HG02798 (cell line): Measurements from ENCODE around the gene RUSF1.
A peak's percentile ranks its signal among the peaks of the same experiment; 100 is the strongest.
"Not testable (repeated sequence)": the region's sequence is repeated elsewhere in the genome, so short reads cannot be mapped to it uniquely, and the experiment has no call there.

Experiments
- ATAC-seq: cut with Tn5 transposase; IDR thresholded peaks from one replicate; pipeline ENCODE4 v1.9.1; 2021; ENCODE audit warnings: mild to moderate bottlenecking; ENCODE audit not compliant: unreplicated experiment, poor library complexity

RUSF1 gene

GRCh38 chr16:31507929-31508705 is at the start of gene RUSF1:
RUSF1 (minus strand) TSS chr16:31508391; CDS start chr16:31508373, 18 bp downstream.
- peak; percentile 95 for ATAC-seq

DNA sequence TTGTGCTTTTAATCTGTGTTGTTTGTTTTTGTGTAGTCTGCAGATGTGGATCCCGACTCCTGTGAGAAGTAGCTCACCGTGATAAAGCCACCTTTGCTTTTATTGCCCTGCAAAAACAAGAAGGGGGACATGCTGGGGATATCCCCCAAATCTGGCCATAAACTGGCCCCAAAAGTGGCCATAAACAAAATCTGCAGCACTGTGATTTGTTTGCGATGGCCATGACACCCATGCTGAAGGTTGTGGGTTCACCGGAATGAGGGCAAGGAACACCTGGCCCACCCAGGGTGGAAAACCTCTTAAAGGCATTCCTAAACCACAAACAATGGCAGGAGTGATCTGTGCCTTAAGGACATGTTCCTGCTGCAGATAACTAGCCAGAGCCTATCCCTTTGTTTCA is 34.6 kb upstream of the RUSF1 start:
- no peak for ATAC-seq

DNA sequence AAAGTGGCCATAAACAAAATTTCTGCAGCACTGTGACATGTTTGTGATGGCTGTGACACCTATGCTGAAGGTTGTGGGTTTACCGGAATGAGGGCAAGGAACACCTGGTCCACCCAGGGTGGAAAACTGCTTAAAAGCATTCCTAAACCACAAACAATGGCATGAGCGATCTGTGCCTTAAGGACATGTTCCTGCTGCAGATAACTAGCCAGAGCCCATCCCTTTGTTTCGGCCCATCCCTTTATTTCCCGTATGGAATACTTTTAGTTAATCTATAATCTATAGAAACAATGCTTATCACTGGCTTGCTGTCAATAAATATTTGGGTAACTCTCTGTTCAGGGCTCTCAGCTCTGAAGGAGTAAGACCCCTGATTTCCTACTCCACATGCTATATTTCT is 31.6 kb upstream of the RUSF1 start:
- ATAC-seq: not testable (repeated sequence)

DNA sequence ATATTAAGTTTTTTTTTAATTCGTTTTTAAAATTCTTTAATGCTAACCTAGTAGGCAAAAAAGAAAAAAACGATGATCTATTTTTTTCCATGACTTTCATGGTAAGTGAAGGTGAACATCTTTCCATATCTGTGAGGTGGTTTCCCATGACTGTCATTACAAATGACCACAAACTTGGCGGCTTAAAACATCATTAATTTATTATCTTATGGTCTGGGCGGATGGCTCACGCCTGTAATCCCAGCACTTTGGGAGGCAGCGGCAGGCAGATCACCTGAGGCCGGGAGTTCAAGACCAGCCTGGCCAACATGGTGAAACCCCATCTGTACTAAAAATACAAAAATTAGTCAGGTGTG is 30.0 kb upstream of the RUSF1 start:
- ATAC-seq: not testable (repeated sequence)

- no peak for ATAC-seq
These were observed 29.4 kb upstream of the RUSF1 start for GRCh38 chr16:31537362-31538242.

DNA sequence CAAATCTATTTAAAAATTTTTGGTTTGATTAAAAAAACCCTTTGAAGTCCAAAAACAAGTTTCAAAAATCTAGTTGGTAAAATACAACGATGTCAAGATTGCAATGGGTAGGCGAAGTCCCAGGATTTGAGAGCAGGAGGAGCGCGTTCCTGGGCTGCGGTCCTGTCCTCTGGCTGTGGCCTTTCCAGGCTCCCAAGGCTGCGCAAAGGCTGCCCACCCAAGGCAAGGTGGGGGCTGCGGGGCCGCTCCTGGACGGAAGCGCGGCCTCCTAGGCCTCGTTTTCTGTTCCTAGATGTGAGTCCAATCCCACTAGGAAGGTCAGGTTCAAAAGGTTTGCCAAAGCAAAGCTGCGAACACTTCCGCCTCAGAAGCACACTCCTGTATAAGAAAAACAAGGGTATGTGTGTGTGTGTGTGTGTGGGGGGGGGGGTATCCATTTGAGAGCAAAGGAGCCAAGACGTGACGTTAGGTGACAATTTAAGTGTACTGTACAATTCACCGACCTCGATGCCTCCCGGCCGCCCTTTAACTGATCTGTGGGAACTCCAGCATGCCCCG is 28.7 kb upstream of the RUSF1 start:
- ATAC-seq: no peak

DNA sequence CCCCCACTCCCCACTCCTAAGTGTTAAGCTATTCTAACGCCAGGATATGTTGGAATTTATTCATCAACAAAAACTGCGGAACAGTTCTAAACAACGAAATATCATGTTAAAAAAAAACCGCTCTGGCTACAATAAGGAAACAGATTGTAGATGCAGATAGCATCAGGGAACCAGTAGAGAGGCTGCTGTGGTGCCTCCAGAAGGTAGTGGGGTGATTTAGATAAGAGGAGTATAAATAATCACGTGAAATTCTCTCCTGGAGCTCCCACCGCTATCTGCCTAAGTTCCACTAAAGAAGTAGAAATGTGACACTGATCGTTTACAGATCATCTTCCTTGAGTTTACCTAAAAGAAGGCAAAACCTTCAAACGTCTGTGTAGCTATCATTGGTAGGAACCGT is 27.5 kb upstream of the RUSF1 start:
- ATAC-seq: no peak

DNA sequence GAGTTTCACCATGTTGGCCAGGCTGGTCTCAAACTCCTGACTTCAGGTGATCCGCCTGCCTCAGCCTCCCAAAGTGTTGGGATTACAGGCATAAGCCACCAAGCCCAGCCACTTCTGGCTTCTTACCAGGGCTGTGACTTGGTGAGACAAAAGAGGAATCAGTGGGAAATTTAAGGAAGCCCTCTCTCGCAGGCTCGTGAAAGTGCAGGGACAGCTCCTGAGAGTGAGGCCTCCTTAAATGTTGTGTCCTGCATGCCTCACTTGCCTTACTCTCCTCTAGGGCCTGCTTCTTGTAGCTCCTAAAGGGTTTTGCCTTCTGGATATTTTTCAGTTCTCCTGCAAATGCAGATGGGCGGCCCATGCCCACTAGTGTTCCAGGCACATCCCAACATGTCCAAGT is 24.7 kb upstream of the RUSF1 start:
- no peak for ATAC-seq

- no peak for ATAC-seq
These were observed 23.9 kb upstream of the RUSF1 start for GRCh38 chr16:31532120-31532519.

GRCh38 chr16:31531096-31531495 is 22.9 kb upstream of the RUSF1 start:
- no peak for ATAC-seq

- ATAC-seq: no peak
These were observed 22.2 kb upstream of the RUSF1 start for GRCh38 chr16:31530405-31530804.

DNA sequence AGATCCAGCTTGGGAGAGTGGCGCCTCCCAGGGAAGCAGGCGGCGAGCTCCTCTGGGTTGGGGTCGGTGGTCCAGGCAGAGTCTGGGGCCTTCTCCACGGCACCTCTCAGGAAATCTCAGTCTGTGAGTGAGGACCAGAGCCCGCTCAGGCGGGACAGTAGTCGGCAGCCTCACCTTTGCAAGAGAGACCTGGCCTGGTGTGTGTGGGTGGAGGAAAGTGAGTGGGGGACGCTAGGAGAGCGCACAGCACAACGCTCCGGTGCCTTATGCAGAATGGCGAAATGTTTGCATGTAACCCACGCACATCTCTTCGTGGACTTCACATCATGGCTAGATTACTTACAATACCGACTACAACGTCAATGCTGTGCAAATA is 21.7 kb upstream of the RUSF1 start:
- no peak for ATAC-seq

GRCh38 chr16:31529108-31529936 is 21.1 kb upstream of the RUSF1 start:
- ATAC-seq: no peak

DNA sequence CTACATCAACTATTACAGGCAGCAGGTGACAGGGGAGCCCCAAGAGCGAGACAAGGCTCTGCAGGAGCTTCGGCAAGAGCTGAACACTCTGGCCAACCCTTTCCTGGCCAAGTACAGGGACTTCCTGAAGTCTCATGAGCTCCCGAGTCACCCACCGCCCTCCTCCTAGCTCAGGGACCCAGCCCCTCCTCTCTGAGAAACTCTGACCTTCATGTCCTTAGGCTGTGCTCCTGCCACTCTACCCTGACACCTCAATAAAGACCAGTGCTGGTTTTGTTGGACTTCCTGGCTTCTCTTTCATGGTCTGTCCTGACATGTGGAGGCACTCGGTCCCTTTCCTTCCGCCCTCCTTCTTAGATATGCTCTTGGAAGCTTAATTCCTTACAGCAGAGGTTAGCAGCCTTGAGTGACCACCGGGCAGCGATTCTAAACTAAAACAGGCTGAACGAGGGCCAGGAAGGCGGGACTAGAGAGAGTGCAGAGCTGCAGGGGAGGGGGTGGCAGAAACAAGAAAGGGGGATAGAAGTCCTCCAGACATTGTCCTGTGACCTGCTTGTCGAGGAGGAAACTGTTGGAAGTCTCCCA is 20.4 kb upstream of the RUSF1 start:
- ATAC-seq: no peak

DNA sequence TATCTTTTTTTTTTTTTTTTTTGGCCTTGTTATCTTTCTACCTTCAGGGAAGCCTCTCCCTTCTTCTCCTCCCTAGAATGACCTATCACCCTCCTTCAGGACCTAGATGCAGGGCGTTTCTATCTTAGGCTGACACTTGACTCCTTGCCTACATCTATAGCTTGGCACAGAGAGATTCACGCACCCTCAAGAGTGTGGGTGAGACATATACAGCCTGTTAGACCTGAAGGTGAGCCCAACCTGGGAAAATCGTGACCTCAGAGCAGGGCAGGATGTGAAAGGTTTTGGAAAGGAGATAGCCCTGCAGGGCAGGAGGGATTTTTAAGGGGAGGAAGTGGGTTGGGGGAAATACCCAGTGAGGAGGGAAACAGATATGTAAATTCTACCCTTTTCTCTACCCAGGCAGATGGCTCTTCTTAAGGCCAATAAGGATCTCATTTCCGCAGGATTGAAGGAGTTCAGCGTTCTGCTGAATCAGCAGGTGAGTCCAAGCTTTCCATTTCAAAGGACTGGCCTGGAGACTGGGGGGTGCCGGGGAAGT is 19.6 kb upstream of the RUSF1 start, which contains the start of gene AHSP:
AHSP (plus strand) TSS at position 167 of the 541 bp plus-strand sequence; CDS start at position 407, 240 bp downstream.
- no peak for ATAC-seq

- no peak for ATAC-seq
These were observed 16.9 kb upstream of the RUSF1 start for GRCh38 chr16:31525113-31525512.

DNA sequence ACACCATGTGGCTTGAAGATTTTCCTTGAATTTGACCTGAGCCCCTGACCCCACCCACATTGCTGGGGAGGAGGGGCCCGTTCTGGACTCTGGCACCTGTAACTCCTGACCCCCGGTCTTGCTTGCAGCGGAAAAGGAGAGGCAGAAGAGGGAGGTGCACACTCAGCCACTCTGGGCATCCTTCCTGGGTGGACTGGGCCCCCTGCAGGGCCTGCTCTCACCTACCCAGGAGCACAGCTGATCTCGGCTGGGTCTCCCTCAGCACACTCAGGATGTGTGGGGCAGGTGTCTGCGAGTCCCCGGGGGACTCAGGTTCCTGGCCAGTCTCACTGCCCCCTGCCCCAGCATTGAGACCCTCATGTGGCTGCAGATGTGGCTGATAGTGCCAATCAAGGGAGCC is 15.6 kb upstream of the RUSF1 start:
- ATAC-seq: not testable (repeated sequence)

DNA sequence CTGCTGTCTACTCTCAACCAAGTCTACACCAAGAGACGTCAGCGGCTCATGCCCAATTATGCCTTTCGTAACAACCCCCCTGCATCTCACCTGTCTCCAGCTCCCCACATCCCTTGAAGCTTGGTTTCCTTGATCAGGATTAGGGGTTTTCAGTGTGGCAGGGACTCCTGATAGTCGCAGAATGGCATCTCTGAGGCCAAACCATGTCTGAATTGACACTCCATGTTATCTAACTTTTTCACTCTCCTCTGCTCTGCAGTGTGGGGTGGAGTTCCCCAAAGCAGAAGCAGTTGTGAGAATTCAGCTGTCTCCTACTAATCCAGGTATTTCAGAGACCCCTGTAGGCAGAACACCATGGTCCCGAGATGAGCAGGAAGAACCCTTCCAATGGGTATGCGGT is 13.9 kb upstream of the RUSF1 start:
- ATAC-seq: no peak

DNA sequence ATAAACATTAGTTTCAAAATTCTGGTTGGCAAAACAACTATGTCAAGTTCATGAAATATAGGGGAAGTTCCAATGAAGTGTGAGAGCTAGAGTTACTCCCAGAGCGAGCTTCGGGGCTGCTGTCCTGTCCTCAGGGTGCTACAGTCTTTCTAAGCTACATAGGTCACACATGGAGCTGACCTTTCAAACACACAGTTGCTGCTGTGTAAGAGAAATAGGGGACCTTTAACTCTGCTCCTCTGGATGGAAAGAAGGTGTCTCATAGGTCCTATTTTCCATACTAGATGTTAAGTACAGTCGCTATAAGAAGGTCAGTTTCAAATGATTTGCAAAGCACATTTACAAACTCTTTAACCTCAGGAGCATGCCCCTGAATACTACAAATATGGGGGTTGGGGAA is 13.2 kb upstream of the RUSF1 start:
- ATAC-seq: no peak
